ENCODE data around the gene ZNF577.

DNA sequence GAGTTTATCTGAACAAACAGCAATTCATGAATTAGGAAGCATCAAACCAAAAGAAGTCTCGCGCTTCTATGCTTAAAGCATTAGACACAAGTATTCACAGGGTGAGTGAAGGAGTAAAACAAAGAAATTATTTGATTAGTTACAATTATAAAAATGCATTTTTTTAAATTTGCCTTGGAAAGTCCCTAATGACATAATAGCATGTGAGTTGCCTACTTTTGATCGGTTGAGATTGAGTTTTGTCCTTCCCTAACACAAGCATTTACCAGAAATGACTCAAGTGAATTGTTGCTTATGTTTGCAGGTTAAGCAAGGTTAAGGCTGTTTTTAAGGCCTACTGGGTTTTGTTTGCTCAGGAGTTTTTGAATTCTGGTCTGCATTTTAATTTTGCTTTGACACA, 17.5 kb upstream of the ZNF577 start:
- TF ChIP-seq POLR2A (IDR thresholded peaks at IDR 0.05) = no peak
- TF ChIP-seq, protein P1, sequence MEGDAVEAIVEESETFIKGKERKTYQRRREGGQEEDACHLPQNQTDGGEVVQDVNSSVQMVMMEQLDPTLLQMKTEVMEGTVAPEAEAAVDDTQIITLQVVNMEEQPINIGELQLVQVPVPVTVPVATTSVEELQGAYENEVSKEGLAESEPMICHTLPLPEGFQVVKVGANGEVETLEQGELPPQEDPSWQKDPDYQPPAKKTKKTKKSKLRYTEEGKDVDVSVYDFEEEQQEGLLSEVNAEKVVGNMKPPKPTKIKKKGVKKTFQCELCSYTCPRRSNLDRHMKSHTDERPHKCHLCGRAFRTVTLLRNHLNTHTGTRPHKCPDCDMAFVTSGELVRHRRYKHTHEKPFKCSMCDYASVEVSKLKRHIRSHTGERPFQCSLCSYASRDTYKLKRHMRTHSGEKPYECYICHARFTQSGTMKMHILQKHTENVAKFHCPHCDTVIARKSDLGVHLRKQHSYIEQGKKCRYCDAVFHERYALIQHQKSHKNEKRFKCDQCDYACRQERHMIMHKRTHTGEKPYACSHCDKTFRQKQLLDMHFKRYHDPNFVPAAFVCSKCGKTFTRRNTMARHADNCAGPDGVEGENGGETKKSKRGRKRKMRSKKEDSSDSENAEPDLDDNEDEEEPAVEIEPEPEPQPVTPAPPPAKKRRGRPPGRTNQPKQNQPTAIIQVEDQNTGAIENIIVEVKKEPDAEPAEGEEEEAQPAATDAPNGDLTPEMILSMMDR (IDR thresholded peaks at IDR 0.05) = no peak
